ENCODE measurements around the gene FOXO3. TPM values are rescaled to one million over a fixed set of nuclear protein-coding genes. Genes with fewer than 3 reads are reported as not detected.

The FOXO3 gene
- total RNA-seq, 1 donor from 2014 or later, result 13.7 TPM

GRCh38 chr6:108564178-108564577 is 3.5 kb downstream of the FOXO3 start:
- Histone ChIP-seq H3K4me1 (peaks cover 9% of the 10 kb centered on the region), H3K9me3 (ENCODE audit: low read depth) (no peaks in the 10 kb centered on the region), H3F3A (ENCODE audit: low read depth) (peaks cover 24% of the 10 kb centered on the region), H3K27ac (no peak overlapping the region), H3K79me2 (ENCODE audit: low read depth) (peaks cover 43% of the 10 kb centered on the region), H3K9ac (no peak overlapping the region), H4K20me1 (ENCODE audit: low read depth) (peaks cover 61% of the 10 kb centered on the region), H2AFZ (replicated peaks) (no peak overlapping the region), H3K4me2 (peak overlapping the region; percentile 85), H3K36me3 (no peaks in the 10 kb centered on the region), H3K4me3 (no peak overlapping the region), H3K27me3 (peaks cover 40% of the 10 kb centered on the region)
- DNase-seq (ENCODE audit: low spot score), result no peak
- peak overlapping the region; percentile 50 for H3K4me3 Mint-ChIP-seq
- peaks cover 17% of the 10 kb centered on the region for H3K4me1 Mint-ChIP-seq
- peaks cover 4% of the 10 kb centered on the region for H3K9me3 Mint-ChIP-seq
- TF ChIP-seq CTCF (IDR thresholded peaks at IDR 0.05) (no peak), EZH2 (IDR thresholded peaks at IDR 0.05) (no peak), EZH2phosphoT487 (IDR thresholded peaks at IDR 0.05) (no peak)
- H3K27ac Mint-ChIP-seq, result no peak overlapping the region
- peaks cover 21% of the 10 kb centered on the region for H3K27me3 Mint-ChIP-seq (ENCODE audit: insufficient read depth, low read depth)
- peaks cover 19% of the 10 kb centered on the region for H3K36me3 Mint-ChIP-seq

GRCh38 chr6:108565091-108565766 is 4.5 kb downstream of the FOXO3 start:
- TF ChIP-seq CTCF (IDR thresholded peaks at IDR 0.05) (no peak), EZH2phosphoT487 (IDR thresholded peaks at IDR 0.05) (no peak), EZH2 (IDR thresholded peaks at IDR 0.05) (no peak)
- no peak overlapping the region for H3K4me3 Mint-ChIP-seq
- no peak overlapping the region for H3K27ac Mint-ChIP-seq
- Histone ChIP-seq H3K27me3 (peaks cover 40% of the 10 kb centered on the region), H3K4me1 (peaks cover 9% of the 10 kb centered on the region), H3K9me3 (ENCODE audit: low read depth) (no peaks in the 10 kb centered on the region), H3K36me3 (no peaks in the 10 kb centered on the region), H4K20me1 (ENCODE audit: low read depth) (peaks cover 61% of the 10 kb centered on the region), H3F3A (ENCODE audit: low read depth) (peaks cover 16% of the 10 kb centered on the region), H3K79me2 (ENCODE audit: low read depth) (peaks cover 43% of the 10 kb centered on the region), H3K4me3 (no peak overlapping the region), H2AFZ (replicated peaks) (no peak overlapping the region), H3K27ac (no peak overlapping the region), H3K4me2 (no peak overlapping the region), H3K9ac (no peak overlapping the region)
- H3K9me3 Mint-ChIP-seq, result peaks cover 4% of the 10 kb centered on the region
- peaks cover 18% of the 10 kb centered on the region for H3K27me3 Mint-ChIP-seq (ENCODE audit: insufficient read depth, low read depth)
- DNase-seq (ENCODE audit: low spot score), result no peak
- peaks cover 22% of the 10 kb centered on the region for H3K36me3 Mint-ChIP-seq
- H3K4me1 Mint-ChIP-seq, result peaks cover 17% of the 10 kb centered on the region

GRCh38 chr6:108565893-108566292 is 5.2 kb downstream of the FOXO3 start:
- no peak overlapping the region for H2AFZ ChIP-seq (replicated peaks)
- H3K79me2 ChIP-seq (ENCODE audit: low read depth), result peaks cover 43% of the 10 kb centered on the region
- no peak overlapping the region for H3K9ac ChIP-seq
- H3K27ac ChIP-seq, result no peak overlapping the region
- Mint-ChIP-seq H3K36me3 (peaks cover 23% of the 10 kb centered on the region), H3K4me3 (no peak overlapping the region), H3K27me3 (ENCODE audit: insufficient read depth, low read depth) (peaks cover 18% of the 10 kb centered on the region), H3K9me3 (peaks cover 4% of the 10 kb centered on the region), H3K4me1 (peaks cover 17% of the 10 kb centered on the region), H3K27ac (no peak overlapping the region)
- DNase-seq (ENCODE audit: low spot score), result no peak
- no peak overlapping the region for H3K4me3 ChIP-seq
- no peak overlapping the region for H3K4me2 ChIP-seq
- no peak for TF ChIP-seq EZH2 (IDR thresholded peaks at IDR 0.05)
- no peak for TF ChIP-seq EZH2phosphoT487 (IDR thresholded peaks at IDR 0.05)
- no peak for TF ChIP-seq CTCF (IDR thresholded peaks at IDR 0.05)
- H4K20me1 ChIP-seq (ENCODE audit: low read depth), result peaks cover 61% of the 10 kb centered on the region
- H3K4me1 ChIP-seq, result peaks cover 9% of the 10 kb centered on the region
- H3F3A ChIP-seq (ENCODE audit: low read depth), result peaks cover 13% of the 10 kb centered on the region
- H3K36me3 ChIP-seq, result peaks cover 1% of the 10 kb centered on the region
- peaks cover 39% of the 10 kb centered on the region for H3K27me3 ChIP-seq
- H3K9me3 ChIP-seq (ENCODE audit: low read depth), result no peaks in the 10 kb centered on the region

Measured in neural progenitor cell (in vitro differentiated cells).